Endothelial cell of umbilical vein (primary cell): ENCODE results near the gene KLHL11. TPM values are rescaled to one million over a fixed set of nuclear protein-coding genes. Genes with fewer than 3 reads are reported as not detected.

Experiments used
- BruUV-seq: library from RNA; stranded (reverse); fragments of 400-500 nt; replicated peaks from 2 replicates; lab custom pipeline; 2021; lab: Mats Ljungman, UMichigan
- CTCF ChIA-PET: fragments of 300-600, 350-600 bp; sonication (Branson Sonifier 250); formaldehyde crosslinking; loops from one replicate; lab custom pipeline; 2021; ENCODE audit warnings: antibody characterized with exemption, inconsistent platforms; lab: Charles Lee
- POLR2A ChIA-PET: fragments of 300-600, 350-600 bp; sonication (Branson Sonifier 250); formaldehyde crosslinking; loops from one replicate; lab custom pipeline; 2021; ENCODE audit warnings: antibody characterized with exemption, inconsistent platforms; lab: Charles Lee
- DNase-seq: peaks from one replicate; pipeline ENCODE4 v3.0.0-alpha.2; 2011; ENCODE audit warnings: low read depth, low spot score
- FAIRE-seq: peaks from 2 replicates; lab custom pipeline; 2011; peaks lifted over from hg19 to GRCh38; lab: Jason Lieb, UNC
- H2AFZ ChIP-seq: 2 replicates; pipeline ENCODE4 v1.6.0; 2012; ENCODE audit warnings: low read depth, low read length, control low read depth, inconsistent platforms
- H3K27ac ChIP-seq: 2 replicates; pipeline ENCODE4 v1.5.1; 2011; ENCODE audit warnings: low read depth, mild to moderate bottlenecking, control low read depth, low read length, moderate library complexity; ENCODE audit not compliant: insufficient read depth
- H3K27me3 ChIP-seq, 2 experiments: 2 replicates each; pipeline versions ENCODE4 v1.6.0 to v1.6.1; 2011; ENCODE audit warnings: low read length in 2 of 2, mixed read lengths in 1 of 2; ENCODE audit not compliant: control insufficient read depth in 2 of 2, insufficient read depth in 2 of 2
- H3K36me3 ChIP-seq, 2 experiments: 2 replicates in 1 of 2; 3 replicates in 1 of 2; pipeline ENCODE4 v1.5.1; 2011; ENCODE audit warnings: low read length in 2 of 2, mild to moderate bottlenecking in 1 of 2, moderate library complexity in 1 of 2; ENCODE audit not compliant: control insufficient read depth in 2 of 2, insufficient read depth in 2 of 2; ENCODE audit errors: extremely low read depth in 1 of 2
- H3K4me1 ChIP-seq: 3 replicates; pipeline ENCODE4 v1.5.1; 2011; ENCODE audit warnings: mild to moderate bottlenecking, low read length; ENCODE audit not compliant: control insufficient read depth, insufficient read depth; ENCODE audit errors: extremely low read depth
- H3K4me2 ChIP-seq: 2 replicates; pipeline ENCODE4 v1.6.1; 2011; ENCODE audit warnings: low read length, control low read depth, mixed read lengths; ENCODE audit not compliant: insufficient read depth
- H3K4me3 ChIP-seq, 3 experiments: fragments of 200-600 bp in 1 of 3; sonication (generic), shearing (Covaris generic) in 1 of 3; replicated peaks in 1 of 3; 2 replicates each; pipeline ENCODE4 v1.5.1; 2011 to 2016; ENCODE audit warnings: control low read depth in 3 of 3, low read length in 3 of 3, mild to moderate bottlenecking in 2 of 3, inconsistent platforms in 1 of 3, low read depth in 1 of 3, moderate library complexity in 1 of 3; ENCODE audit not compliant: insufficient read depth in 1 of 3
- H3K79me2 ChIP-seq: 2 replicates; pipeline ENCODE4 v1.6.0; 2012; ENCODE audit warnings: low read length, inconsistent platforms; ENCODE audit not compliant: control insufficient read depth, insufficient read depth
- H3K9ac ChIP-seq: replicated peaks from 2 replicates; pipeline ENCODE3; 2011; ENCODE audit warnings: low read length, control low read depth; ENCODE audit not compliant: insufficient read depth; ENCODE audit errors: extremely low read depth
- H3K9me1 ChIP-seq: replicated peaks from 3 replicates; pipeline ENCODE4 v1.6.0; 2011; ENCODE audit warnings: mild to moderate bottlenecking, low read length; ENCODE audit not compliant: control insufficient read depth, insufficient read depth; ENCODE audit errors: extremely low read depth
- H3K9me3 ChIP-seq: replicated peaks from 2 replicates; pipeline ENCODE4 v1.5.1; 2012; ENCODE audit warnings: low read length, inconsistent platforms; ENCODE audit not compliant: control insufficient read depth, insufficient read depth
- H4K20me1 ChIP-seq: replicated peaks from 2 replicates; pipeline ENCODE3; 2011; ENCODE audit warnings: mild to moderate bottlenecking, low read length; ENCODE audit not compliant: control insufficient read depth, insufficient read depth; ENCODE audit errors: extremely low read depth
- EZH2 ChIP-seq: IDR thresholded peaks from 2 replicates; pipeline ENCODE4 v1.6.1; 2012; ENCODE audit warnings: borderline replicate concordance, low read depth, mild to moderate bottlenecking, moderate library complexity, low read length, inconsistent platforms; ENCODE audit not compliant: severe bottlenecking
- FOS ChIP-seq: IDR thresholded peaks from 2 replicates; pipeline ENCODE4 v1.6.1; 2011; ENCODE audit warnings: mild to moderate bottlenecking, low read length, moderate library complexity, borderline replicate concordance; ENCODE audit not compliant: insufficient read depth
- GATA2 ChIP-seq: IDR thresholded peaks from 2 replicates; pipeline ENCODE4 v1.7.0; 2011; ENCODE audit warnings: low read depth, mild to moderate bottlenecking, moderate library complexity, mixed read lengths, low read length; ENCODE audit not compliant: insufficient read length, insufficient read depth
- JUN ChIP-seq: IDR thresholded peaks from 2 replicates; pipeline ENCODE4 v1.6.1; 2011; ENCODE audit warnings: borderline replicate concordance, low read depth; ENCODE audit not compliant: insufficient read length, insufficient read depth
- MYC ChIP-seq: IDR thresholded peaks from one replicate; pipeline ENCODE4 v1.6.1; 2011; ENCODE audit warnings: mild to moderate bottlenecking, low read depth, low read length
- POLR2A ChIP-seq: IDR thresholded peaks from 2 replicates; pipeline ENCODE4 v1.6.1; 2012; ENCODE audit warnings: low read depth, mild to moderate bottlenecking, control low read depth, low read length
- POLR2AphosphoS5 ChIP-seq: IDR thresholded peaks from 2 replicates; pipeline ENCODE4 v1.6.1; 2012; ENCODE audit warnings: low read depth, mild to moderate bottlenecking, control low read depth, low read length, moderate library complexity; ENCODE audit not compliant: insufficient read depth
- dilution Hi-C: fragments of 300-500 bp; cut with MboI; formaldehyde crosslinking; loops from one replicate; pipeline ENCODE4 v1.15.0; 2019; ENCODE audit warnings: low sequenced_read_pairs; ENCODE audit not compliant: extremely low pct_ligation_motif_present
- intact Hi-C: fragments of 100-400 bp; cut with micrococcal nuclease; formaldehyde crosslinking; loops from one replicate; pipeline ENCODE4 v1.10.0; 2022
- polyA plus RNA-seq, 4 experiments: library from polyadenylated mRNA; depleted of rRNA in 3 of 4; stranded (reverse) in 3 of 4; unstranded in 1 of 4; fragments of >200 nt; gene quantifications; 2 replicates each; pipeline versions ENCODE4 v1.2.1 to v1.2.3, GENCODE V29; 2011 to 2012; ENCODE audit warnings: missing spikeins in 1 of 4
- total RNA-seq: library from RNA; stranded (reverse); gene quantifications from 2 replicates; pipeline ENCODE4 v1.2.3, GENCODE V29; 2021
- TF ChIP-seq, protein P1 (sequence below): IDR thresholded peaks from 2 replicates; pipeline ENCODE4 v1.6.1; 2011; ENCODE audit not compliant: insufficient read depth, insufficient read length
- TF ChIP-seq, protein P2 (sequence below), 2 donors: IDR thresholded peaks; 1 replicate in 1 of 2; 2 replicates in 1 of 2; pipeline ENCODE4 v1.5.1; 2011; ENCODE audit warnings: low read length in 2 of 2, mild to moderate bottlenecking in 2 of 2, moderate library complexity in 2 of 2, control low read depth in 1 of 2, inconsistent platforms in 1 of 2, low read depth in 1 of 2; ENCODE audit not compliant: insufficient read depth in 1 of 2; ENCODE audit errors: extremely low read depth in 1 of 2

KLHL11 gene
- total and polyA plus RNA-seq, 2 donors (not counting 3 experiments of a cell fraction or from before 2014, with no cell fraction given): 3.1 to 11.0 TPM

DNA sequence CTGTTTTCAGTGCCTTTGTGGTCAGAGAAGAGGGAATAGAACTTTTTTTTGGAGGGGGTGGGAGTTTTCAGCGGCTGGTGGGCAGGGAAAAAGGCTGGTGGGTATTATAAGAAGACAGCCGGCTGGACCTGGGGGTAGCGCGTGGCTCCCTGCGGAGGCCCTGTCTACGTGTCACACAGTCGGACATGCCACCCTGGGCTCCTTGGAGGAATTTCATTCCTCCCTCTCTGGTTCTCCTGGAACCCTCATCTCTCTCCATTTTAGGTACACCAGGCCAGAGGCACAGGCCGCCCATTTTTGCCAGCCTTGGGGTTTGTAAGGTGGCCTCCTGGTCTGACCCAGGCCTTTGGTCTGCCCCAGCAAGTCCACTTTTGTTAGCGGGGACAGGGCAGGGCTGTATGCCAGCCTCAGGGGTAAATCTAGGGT, 51.5 kb downstream of the KLHL11 start:
- no peaks in the 10 kb centered on the region for H3K9me3 ChIP-seq
- intact Hi-C loops (loop anchor here (5.0 kb wide), 1 partner anchor 144 kb away; no protein-coding TSS in a partner anchor), dilution Hi-C loops (no loop called here)
- H3K27me3 ChIP-seq: no peaks in the 10 kb centered on the region
- H3K79me2 ChIP-seq: peaks cover 31% of the 10 kb centered on the region
- TF ChIP-seq JUN (no peak), MYC (no peak), FOS (no peak)
- no peak overlapping the region for H2AFZ ChIP-seq
- peak overlapping the region; percentile 80 for H3K4me2 ChIP-seq
- ChIA-PET CTCF (interaction anchor here (1.0 kb wide), 2 partner anchors 12 to 51 kb away, joined by 3 to 4 read pairs; partner anchors contain the start of gene KLHL11), POLR2A (interaction anchor here (0.6 kb wide), 1 partner anchor 12 kb away, joined by 4 read pairs; no protein-coding TSS in a partner anchor)
- H4K20me1 ChIP-seq: no peaks in the 10 kb centered on the region
- no TSS peak for BruUV-seq
- peaks cover 0 to 7% of the 10 kb centered on the region in 2 experiments for H3K36me3 ChIP-seq
- FAIRE-seq: no peak
- H3K9me1 ChIP-seq: no peaks in the 10 kb centered on the region
- H3K27ac ChIP-seq: no peak overlapping the region
- H3K4me3 ChIP-seq: peak overlapping the region; percentile 51 to 81 (median 78)
- H3K4me1 ChIP-seq: peaks cover 26% of the 10 kb centered on the region
- H3K9ac ChIP-seq: peak overlapping the region; percentile 5
- DNase-seq: no peak

DNA sequence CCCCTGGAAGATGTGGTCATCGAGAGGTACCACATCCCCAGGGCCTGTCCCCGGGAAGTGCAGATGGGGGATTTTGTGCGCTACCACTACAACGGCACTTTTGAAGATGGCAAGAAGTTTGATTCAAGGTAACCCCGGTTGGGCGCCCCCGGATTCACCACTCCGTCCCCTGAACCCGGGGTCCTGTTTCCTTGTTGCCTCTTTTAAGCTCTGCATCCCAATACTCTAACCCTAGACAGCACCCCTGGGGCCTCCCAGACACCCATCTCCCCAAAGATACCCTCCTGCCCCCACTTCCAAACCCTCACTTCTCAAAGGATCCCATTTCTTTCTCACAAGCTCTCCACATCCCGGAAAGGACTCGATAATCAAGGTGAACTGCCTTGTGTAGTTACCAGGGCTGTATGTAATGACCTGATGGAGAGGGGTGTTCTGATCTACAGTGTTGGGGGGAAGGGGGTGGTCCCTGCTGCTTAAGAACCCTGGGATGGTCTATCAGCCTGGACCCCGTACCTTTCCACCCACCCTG, 52.0 kb downstream of the KLHL11 start:
- peak overlapping the region; percentile 50 for H2AFZ ChIP-seq
- DNase-seq: no peak
- H3K9ac ChIP-seq: peak overlapping the region; percentile 74
- H3K4me2 ChIP-seq: peak overlapping the region; percentile 80
- H3K36me3 ChIP-seq: peaks cover 0 to 4% of the 10 kb centered on the region in 2 experiments
- H3K27me3 ChIP-seq: no peaks in the 10 kb centered on the region
- BruUV-seq: TSS peak; percentile 58
- dilution Hi-C loops: no loop called here
- POLR2A ChIA-PET: interaction anchor here (1.0 to 1.2 kb wide), 2 partner anchors 29 to 52 kb away, joined by 3 read pairs; partner anchors contain the start of gene KLHL11
- peaks cover 26% of the 10 kb centered on the region for H3K4me1 ChIP-seq
- peak; percentile 59 for FAIRE-seq
- CTCF ChIA-PET: interaction anchor here (1.0 to 2.8 kb wide), 2 partner anchors 51 to 76 kb away, joined by 3 to 17 read pairs; partner anchors contain the start of gene KLHL11
- H3K9me1 ChIP-seq: no peaks in the 10 kb centered on the region
- H3K79me2 ChIP-seq: peaks cover 31% of the 10 kb centered on the region
- H4K20me1 ChIP-seq: no peaks in the 10 kb centered on the region
- no peaks in the 10 kb centered on the region for H3K9me3 ChIP-seq
- H3K4me3 ChIP-seq: peak overlapping the region; percentile 51 to 81 (median 78)
- intact Hi-C loops: loop anchor here (5.0 kb wide), 1 partner anchor 144 kb away; no protein-coding TSS in a partner anchor
- peak overlapping the region; percentile 38 for H3K27ac ChIP-seq
- TF ChIP-seq POLR2AphosphoS5: no peak
- TF ChIP-seq FOS: no peak
- no peak for TF ChIP-seq EZH2
- no peak for TF ChIP-seq JUN
- TF ChIP-seq, protein P1, sequence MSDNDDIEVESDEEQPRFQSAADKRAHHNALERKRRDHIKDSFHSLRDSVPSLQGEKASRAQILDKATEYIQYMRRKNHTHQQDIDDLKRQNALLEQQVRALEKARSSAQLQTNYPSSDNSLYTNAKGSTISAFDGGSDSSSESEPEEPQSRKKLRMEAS: no peak
- TF ChIP-seq, protein P2, sequence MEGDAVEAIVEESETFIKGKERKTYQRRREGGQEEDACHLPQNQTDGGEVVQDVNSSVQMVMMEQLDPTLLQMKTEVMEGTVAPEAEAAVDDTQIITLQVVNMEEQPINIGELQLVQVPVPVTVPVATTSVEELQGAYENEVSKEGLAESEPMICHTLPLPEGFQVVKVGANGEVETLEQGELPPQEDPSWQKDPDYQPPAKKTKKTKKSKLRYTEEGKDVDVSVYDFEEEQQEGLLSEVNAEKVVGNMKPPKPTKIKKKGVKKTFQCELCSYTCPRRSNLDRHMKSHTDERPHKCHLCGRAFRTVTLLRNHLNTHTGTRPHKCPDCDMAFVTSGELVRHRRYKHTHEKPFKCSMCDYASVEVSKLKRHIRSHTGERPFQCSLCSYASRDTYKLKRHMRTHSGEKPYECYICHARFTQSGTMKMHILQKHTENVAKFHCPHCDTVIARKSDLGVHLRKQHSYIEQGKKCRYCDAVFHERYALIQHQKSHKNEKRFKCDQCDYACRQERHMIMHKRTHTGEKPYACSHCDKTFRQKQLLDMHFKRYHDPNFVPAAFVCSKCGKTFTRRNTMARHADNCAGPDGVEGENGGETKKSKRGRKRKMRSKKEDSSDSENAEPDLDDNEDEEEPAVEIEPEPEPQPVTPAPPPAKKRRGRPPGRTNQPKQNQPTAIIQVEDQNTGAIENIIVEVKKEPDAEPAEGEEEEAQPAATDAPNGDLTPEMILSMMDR (IDR thresholded peaks at IDR 0.05; ENCODE audit: extremely low read depth in 1 of 2, insufficient read depth in 1 of 2, low read depth in 1 of 2, low read length in 2 of 2): no peak
- no peak for TF ChIP-seq MYC
- TF ChIP-seq POLR2A: no peak
- no peak for TF ChIP-seq GATA2
